Measurements from ENCODE around the gene JDP2.

The JDP2 gene

GRCh38 chr14:75409316-75410205, 18.3 kb upstream of the JDP2 start:
- no peak for DNase-seq (ENCODE audit: low read depth)

GRCh38 chr14:75411214-75411540, 16.6 kb upstream of the JDP2 start:
- DNase-seq (ENCODE audit: low read depth), result no peak

GRCh38 chr14:75413013-75413412, 14.8 kb upstream of the JDP2 start:
- no peak for DNase-seq (ENCODE audit: low read depth)

GRCh38 chr14:75417674-75418073, 10.1 kb upstream of the JDP2 start:
- peak; percentile 85 for DNase-seq (ENCODE audit: low read depth)

GRCh38 chr14:75418850-75419768, 8.7 kb upstream of the JDP2 start:
- DNase-seq (ENCODE audit: low read depth), result no peak

- no peak for DNase-seq (ENCODE audit: low read depth)
Observed at GRCh38 chr14:75422169-75422568, 5.7 kb upstream of the JDP2 start.

- DNase-seq (ENCODE audit: low read depth), result no peak
Observed at GRCh38 chr14:75424496-75424895, 3.3 kb upstream of the JDP2 start.

- DNase-seq (ENCODE audit: low read depth), result no peak
Observed at GRCh38 chr14:75425446-75425845, 2.4 kb upstream of the JDP2 start.

GRCh38 chr14:75426332-75427125, 1.3 kb upstream of the JDP2 start:
- no peak for DNase-seq (ENCODE audit: low read depth)

GRCh38 chr14:75427126-75427481, 718 bp upstream of the JDP2 start:
- DNase-seq (ENCODE audit: low read depth), result no peak

- peak; percentile 19 for DNase-seq (ENCODE audit: low read depth)
Observed at GRCh38 chr14:75428230-75429104, 645 bp downstream of the JDP2 start.

GRCh38 chr14:75429562-75429961, 1.7 kb downstream of the JDP2 start:
- DNase-seq (ENCODE audit: low read depth), result no peak

- DNase-seq (ENCODE audit: low read depth), result peak; percentile 75
Observed at GRCh38 chr14:75430116-75430515, 2.3 kb downstream of the JDP2 start.

GRCh38 chr14:75430526-75430925, 2.7 kb downstream of the JDP2 start:
- peak; percentile 91 for DNase-seq (ENCODE audit: low read depth)

GRCh38 chr14:75430976-75431375, 3.2 kb downstream of the JDP2 start:
- no peak for DNase-seq (ENCODE audit: low read depth)

GRCh38 chr14:75431827-75432226, 4.0 kb downstream of the JDP2 start:
- no peak for DNase-seq (ENCODE audit: low read depth)

GRCh38 chr14:75432411-75432810, 4.6 kb downstream of the JDP2 start:
- DNase-seq (ENCODE audit: low read depth), result no peak

GRCh38 chr14:75433631-75434071, 5.8 kb downstream of the JDP2 start:
- peak; percentile 14 for DNase-seq (ENCODE audit: low read depth)

GRCh38 chr14:75434138-75434889, 6.5 kb downstream of the JDP2 start:
- no peak for DNase-seq (ENCODE audit: low read depth)

- no peak for DNase-seq (ENCODE audit: low read depth)
Observed at GRCh38 chr14:75434890-75435248, 7.0 kb downstream of the JDP2 start.

- DNase-seq (ENCODE audit: low read depth), result no peak
Observed at GRCh38 chr14:75435473-75435872, 7.7 kb downstream of the JDP2 start.

Measured in fibroblast of gingiva (primary cell).